ENCODE data around the gene FAM20C.

GRCh38 chr7:164882-165660 is 27.3 kb upstream of the FAM20C start:
- TF ChIP-seq CTCF (IDR thresholded peaks at IDR 0.05 in 2 of 3, conservative IDR thresholded peaks at IDR 0.05 in 1 of 3; ENCODE audit: control insufficient read depth in 2 of 3, extremely low read depth in 1 of 3, insufficient read depth in 1 of 3, low read depth in 3 of 3, low read length in 3 of 3) (no peak), HCFC1 (IDR thresholded peaks at IDR 0.05; ENCODE audit: low read length) (no peak), ATF2 (IDR thresholded peaks at IDR 0.05; ENCODE audit: low read length) (no peak), POLR2A (IDR thresholded peaks at IDR 0.05; ENCODE audit: low read depth, low read length) (no peak), ETV6 (conservative IDR thresholded peaks at IDR 0.05 in 1 of 2, IDR thresholded peaks at IDR 0.05 in 1 of 2; ENCODE audit: borderline replicate concordance in 1 of 2, low read depth in 1 of 2) (no peak), FOXM1 (IDR thresholded peaks at IDR 0.05; ENCODE audit: low read depth, low read length) (no peak)
